Epithelial cell of proximal tubule (primary cell): ENCODE results near the gene RTKN. TPM values are rescaled to one million over a fixed set of nuclear protein-coding genes. Genes with fewer than 3 reads are reported as not detected.
"Not testable (repeated sequence)": the region's sequence is repeated elsewhere in the genome, so short reads cannot be mapped to it uniquely, and the experiment has no call there.

ENCODE experiments used
- DNase-seq: peaks from one replicate; pipeline ENCODE4 v3.0.0-alpha.2; 2011; ENCODE audit warnings: low read depth
- H3K4me3 ChIP-seq: 2 replicates; pipeline ENCODE4 v1.5.1; 2011; ENCODE audit warnings: low read depth, mild to moderate bottlenecking, low read length
- CTCF ChIP-seq: conservative IDR thresholded peaks from 2 replicates; pipeline ENCODE4 v1.5.1; 2012; ENCODE audit warnings: low read depth, mild to moderate bottlenecking, low read length
- total RNA-seq: library from RNA; depleted of rRNA; stranded (reverse); fragments of >200 nt; gene quantifications from 2 replicates; pipeline ENCODE4 v1.2.3, GENCODE V29; 2015

RTKN gene
- total RNA-seq, 1 donor from 2014 or later, result 85.3 TPM

DNA sequence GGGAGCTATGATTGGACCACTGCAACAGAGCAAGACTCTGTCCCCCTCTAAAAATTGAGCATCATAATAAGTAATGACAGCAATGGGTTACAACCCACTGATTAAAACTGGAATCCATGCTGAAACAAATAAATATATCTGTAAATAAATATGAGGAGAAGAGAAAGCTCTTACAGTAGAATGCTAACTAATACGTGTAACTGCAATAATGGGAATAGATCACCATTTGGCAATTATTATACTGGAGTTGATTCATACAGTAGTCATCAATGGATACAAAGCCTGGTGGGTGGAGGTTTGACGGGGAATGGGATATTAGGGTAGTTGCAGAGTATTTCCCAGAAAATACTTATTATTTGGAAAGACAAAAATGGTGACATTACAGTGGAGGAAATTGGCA lies 7.0 kb upstream of the RTKN start:
- DNase-seq, result no peak
- TF ChIP-seq CTCF, result no peak
- H3K4me3 ChIP-seq, result no peak overlapping the region

DNA sequence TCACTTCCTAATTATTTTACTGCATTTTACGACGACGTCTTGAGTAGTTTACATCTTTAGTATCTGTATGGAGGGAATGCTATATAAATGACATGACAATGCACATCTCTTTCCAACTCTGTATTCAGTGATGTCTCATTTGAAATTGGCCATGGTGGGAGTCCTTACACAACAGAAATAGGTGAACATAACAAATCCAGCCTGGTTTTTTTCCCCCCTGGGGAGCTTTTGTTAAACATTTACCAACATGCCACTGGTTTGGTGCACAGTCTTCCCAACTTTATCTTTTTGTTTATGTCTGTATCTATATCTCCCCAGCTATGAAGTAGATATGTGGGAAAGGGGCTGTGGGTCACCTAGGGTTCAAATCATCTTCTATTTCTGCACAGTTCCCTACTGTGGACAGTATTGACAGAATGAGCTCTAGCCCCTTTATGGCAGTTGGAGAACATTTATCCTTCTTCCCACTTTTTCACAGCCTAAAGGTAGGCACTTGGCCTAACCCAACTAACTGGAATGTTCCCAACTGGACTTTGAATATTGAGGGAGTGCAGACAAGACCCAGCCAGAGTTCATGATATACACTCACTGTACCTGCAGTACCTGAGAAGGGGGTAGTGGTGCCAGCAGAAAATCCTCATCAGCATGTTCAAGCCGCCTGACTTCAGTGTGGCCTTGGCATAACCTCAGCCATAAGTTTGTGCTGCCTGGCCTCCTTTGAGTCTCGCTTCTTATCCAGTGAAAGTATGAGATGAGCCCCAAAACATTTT lies 5.7 kb upstream of the RTKN start:
- DNase-seq, result no peak
- H3K4me3 ChIP-seq, result no peak overlapping the region
- no peak for TF ChIP-seq CTCF

GRCh38 chr2:74444498-74445318 lies 3.0 kb upstream of the RTKN start:
- DNase-seq, result no peak
- H3K4me3 ChIP-seq, result no peak overlapping the region
- no peak for TF ChIP-seq CTCF

DNA sequence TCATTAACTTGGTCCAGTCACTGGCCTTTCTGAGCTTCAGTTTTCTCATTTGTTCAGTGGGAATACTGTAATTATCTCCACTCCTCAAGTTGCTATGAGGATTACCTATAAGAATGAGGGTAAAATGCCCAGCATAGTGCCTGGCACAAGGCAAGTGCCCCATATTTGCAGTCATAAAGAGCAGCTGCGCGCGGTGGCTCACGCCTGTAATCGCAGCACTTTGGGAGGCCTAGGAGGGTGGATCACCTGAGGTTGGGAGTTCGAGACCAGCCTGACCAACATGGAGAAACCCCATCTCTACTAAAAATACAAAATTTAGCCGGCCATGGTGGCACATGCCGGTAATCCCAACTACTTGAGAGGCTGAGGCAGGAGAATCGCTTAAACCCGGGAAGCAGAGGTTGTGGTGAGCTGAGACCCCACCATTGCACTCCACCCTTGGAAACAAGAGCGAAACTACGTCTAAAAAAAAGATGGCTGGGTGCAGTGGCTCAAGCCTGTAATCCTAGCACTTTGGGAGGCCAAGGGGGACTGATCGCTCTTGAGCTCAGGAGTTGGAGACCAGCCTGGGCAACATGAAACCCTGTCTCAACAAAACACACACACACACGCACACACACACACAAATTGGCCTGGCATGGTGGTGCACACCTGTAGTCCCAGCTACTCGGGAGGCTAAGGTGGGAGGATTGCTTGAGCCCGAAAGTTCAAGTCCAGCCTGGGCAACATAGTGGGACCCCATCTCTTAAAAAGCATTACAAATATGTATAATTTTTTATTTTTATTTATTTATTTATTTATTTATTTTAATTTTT lies 953 bp upstream of the RTKN start:
- H3K4me3 ChIP-seq, result peak overlapping the region; percentile 72
- DNase-seq, result not testable (repeated sequence)

GRCh38 chr2:74441170-74441689 lies 507 bp downstream of the RTKN start:
- DNase-seq, result no peak
- peak overlapping the region; percentile 72 for H3K4me3 ChIP-seq
- TF ChIP-seq CTCF, result no peak

DNA sequence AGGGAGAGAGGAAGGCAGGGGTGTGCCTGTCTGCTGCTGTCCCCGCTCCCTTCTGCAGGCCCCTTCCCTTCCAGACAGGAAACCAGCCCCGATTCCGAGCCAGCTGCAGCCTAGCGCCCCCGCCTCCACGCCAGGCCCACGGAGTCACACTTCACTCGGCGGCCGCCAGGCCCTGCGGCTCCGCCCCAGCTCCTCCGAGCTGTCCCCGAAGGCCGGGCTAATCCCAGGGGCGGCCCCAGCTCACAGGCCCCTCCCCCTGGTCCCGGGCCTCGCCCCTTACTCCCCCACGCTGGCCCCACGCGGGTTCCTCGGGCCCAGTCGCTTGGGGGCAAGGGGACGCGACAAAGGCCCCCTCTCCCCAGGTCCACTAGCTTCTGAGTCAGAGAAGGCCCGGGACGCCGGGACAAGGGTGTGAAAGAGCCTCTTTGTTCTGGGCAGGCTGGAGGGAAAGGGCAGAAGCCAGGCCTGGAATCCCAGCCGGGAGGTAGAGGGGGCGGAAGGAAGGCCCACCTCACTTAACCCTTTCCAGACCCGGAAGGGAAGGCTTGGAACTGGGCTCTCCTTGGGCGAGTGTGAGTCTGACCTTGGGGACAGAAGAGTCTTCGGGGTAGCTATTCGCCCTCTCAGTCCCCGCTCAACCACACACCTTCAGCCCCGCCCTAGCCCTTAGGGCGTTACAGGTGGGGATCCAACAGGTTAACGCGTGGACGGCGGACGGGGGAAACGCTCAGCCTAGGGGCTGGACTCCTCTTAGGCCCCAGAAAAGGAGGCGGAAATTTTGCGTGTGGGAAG lies 1.2 kb downstream of the RTKN start:
- TF ChIP-seq CTCF, result no peak
- no peak for DNase-seq
- H3K4me3 ChIP-seq, result peak overlapping the region; percentile 72
